22Rv1 (cell line): Measurements from ENCODE around the gene PCSK6.

Source experiments
- H3K27ac ChIP-seq: fragments of 450-650 bp; 2 replicates; pipeline ENCODE4 v1.5.1; 2017
- CTCF ChIP-seq: fragments of 450-650 bp; IDR thresholded peaks from 2 replicates; pipeline ENCODE4 v1.5.1; 2017; ENCODE audit warnings: mild to moderate bottlenecking
- ZFX ChIP-seq: fragments of 450-650 bp; IDR thresholded peaks from 2 replicates; pipeline ENCODE4 v1.6.1; 2017; ENCODE audit warnings: antibody characterized with exemption, borderline replicate concordance

The PCSK6 gene

GRCh38 chr15:101391981-101392640 lies 97.4 kb downstream of the PCSK6 start:
- H3K27ac ChIP-seq, result no peak overlapping the region
- no peak for TF ChIP-seq ZFX
- no peak for TF ChIP-seq CTCF

- TF ChIP-seq ZFX (no peak), CTCF (no peak)
- H3K27ac ChIP-seq, result no peak overlapping the region
Measured at GRCh38 chr15:101391431-101391830, 98.1 kb downstream of the PCSK6 start.

- TF ChIP-seq CTCF, result no peak
- no peak for TF ChIP-seq ZFX
- H3K27ac ChIP-seq, result no peak overlapping the region
Measured at GRCh38 chr15:101390462-101390861, 99.0 kb downstream of the PCSK6 start.

GRCh38 chr15:101390060-101390459 lies 99.4 kb downstream of the PCSK6 start:
- TF ChIP-seq CTCF (no peak), ZFX (no peak)
- H3K27ac ChIP-seq, result no peak overlapping the region

- H3K27ac ChIP-seq, result no peak overlapping the region
- no peak for TF ChIP-seq ZFX
- no peak for TF ChIP-seq CTCF
Measured at GRCh38 chr15:101389362-101389761, 100.1 kb downstream of the PCSK6 start.

GRCh38 chr15:101388046-101388445 lies 101.5 kb downstream of the PCSK6 start:
- TF ChIP-seq CTCF (no peak), ZFX (no peak)
- no peak overlapping the region for H3K27ac ChIP-seq

- TF ChIP-seq ZFX (no peak), CTCF (no peak)
- no peak overlapping the region for H3K27ac ChIP-seq
Measured at GRCh38 chr15:101387574-101387973, 101.9 kb downstream of the PCSK6 start.
